Effector memory CD4-positive, alpha-beta T cell (primary cell): Measurements from ENCODE around the gene SNRPA.
"Not testable (repeated sequence)": the region's sequence is repeated elsewhere in the genome, so short reads cannot be mapped to it uniquely, and the experiment has no call there.

Experiments used
- DNase-seq, 3 donors: peaks; one replicate each; pipeline ENCODE4 v3.0.0-alpha.2; 2020
- H3K27ac ChIP-seq: 2 replicates; pipeline ENCODE4 v1.7.0; 2013; ENCODE audit warnings: mild to moderate bottlenecking, low read length, moderate library complexity; ENCODE audit not compliant: insufficient read depth, poor library complexity, severe bottlenecking
- H3K27me3 ChIP-seq: replicated peaks from 2 replicates; pipeline ENCODE4 v1.7.0; 2013; ENCODE audit warnings: mild to moderate bottlenecking, low read length; ENCODE audit not compliant: insufficient read depth, control insufficient read depth, poor library complexity, severe bottlenecking
- H3K36me3 ChIP-seq: 2 replicates; pipeline ENCODE4 v1.7.0; 2013; ENCODE audit warnings: mild to moderate bottlenecking, low read length, moderate library complexity; ENCODE audit not compliant: control insufficient read depth, insufficient read depth
- H3K4me1 ChIP-seq: 2 replicates; pipeline ENCODE4 v1.7.0; 2013; ENCODE audit warnings: low read length, mild to moderate bottlenecking; ENCODE audit not compliant: control insufficient read depth, insufficient read depth, poor library complexity, severe bottlenecking
- H3K4me3 ChIP-seq: 2 replicates; pipeline ENCODE4 v1.7.0; 2013; ENCODE audit warnings: low read length, low read depth, mild to moderate bottlenecking; ENCODE audit not compliant: insufficient read depth, poor library complexity, severe bottlenecking
- H3K9me3 ChIP-seq: 2 replicates; pipeline ENCODE4 v1.7.0; 2013; ENCODE audit warnings: mild to moderate bottlenecking, low read length, moderate library complexity; ENCODE audit not compliant: control insufficient read depth

The SNRPA gene

GRCh38 chr19:40721140-40721486, 29.9 kb upstream of the SNRPA start:
- Histone ChIP-seq H3K4me3 (no peak overlapping the region), H3K4me1 (peaks cover 33% of the 10 kb centered on the region), H3K36me3 (peaks cover 21% of the 10 kb centered on the region), H3K27me3 (no peaks in the 10 kb centered on the region), H3K27ac (no peak overlapping the region), H3K9me3 (no peaks in the 10 kb centered on the region)
- DNase-seq = no peak

- Histone ChIP-seq H3K9me3 (no peaks in the 10 kb centered on the region), H3K27ac (no peak overlapping the region), H3K4me3 (no peak overlapping the region), H3K36me3 (peaks cover 26% of the 10 kb centered on the region), H3K27me3 (no peaks in the 10 kb centered on the region), H3K4me1 (peaks cover 32% of the 10 kb centered on the region)
- no peak for DNase-seq
Observed at GRCh38 chr19:40721936-40722661, 28.9 kb upstream of the SNRPA start.

- Histone ChIP-seq H3K36me3 (peaks cover 26% of the 10 kb centered on the region), H3K9me3 (no peaks in the 10 kb centered on the region), H3K27ac (no peak overlapping the region), H3K4me3 (no peak overlapping the region), H3K27me3 (no peaks in the 10 kb centered on the region), H3K4me1 (peaks cover 16% of the 10 kb centered on the region)
- no peak for DNase-seq
Observed at GRCh38 chr19:40723661-40724254, 27.2 kb upstream of the SNRPA start.

GRCh38 chr19:40724315-40724714, 26.7 kb upstream of the SNRPA start:
- no peak for DNase-seq
- no peaks in the 10 kb centered on the region for H3K9me3 ChIP-seq
- H3K4me3 ChIP-seq = no peak overlapping the region
- H3K27ac ChIP-seq = no peak overlapping the region
- H3K4me1 ChIP-seq = peaks cover 11% of the 10 kb centered on the region
- H3K27me3 ChIP-seq = no peaks in the 10 kb centered on the region
- H3K36me3 ChIP-seq = peaks cover 26% of the 10 kb centered on the region

GRCh38 chr19:40724855-40725254, 26.1 kb upstream of the SNRPA start:
- DNase-seq = no peak
- Histone ChIP-seq H3K27me3 (no peaks in the 10 kb centered on the region), H3K9me3 (no peaks in the 10 kb centered on the region), H3K4me1 (peaks cover 7% of the 10 kb centered on the region), H3K36me3 (peaks cover 30% of the 10 kb centered on the region), H3K27ac (no peak overlapping the region), H3K4me3 (no peak overlapping the region)

GRCh38 chr19:40726279-40726678, 24.7 kb upstream of the SNRPA start:
- H3K36me3 ChIP-seq = peaks cover 39% of the 10 kb centered on the region
- H3K4me3 ChIP-seq = no peak overlapping the region
- no peaks in the 10 kb centered on the region for H3K27me3 ChIP-seq
- peaks cover 7% of the 10 kb centered on the region for H3K4me1 ChIP-seq
- no peak overlapping the region for H3K27ac ChIP-seq
- DNase-seq = no peak
- H3K9me3 ChIP-seq = no peaks in the 10 kb centered on the region

- H3K36me3 ChIP-seq = peaks cover 43% of the 10 kb centered on the region
- H3K27ac ChIP-seq, H3K4me3 ChIP-seq, H3K27me3 ChIP-seq, H3K4me1 ChIP-seq, H3K9me3 ChIP-seq, DNase-seq: not testable (repeated sequence)
Observed at GRCh38 chr19:40730065-40730464, 20.9 kb upstream of the SNRPA start.

GRCh38 chr19:40732304-40732703, 18.7 kb upstream of the SNRPA start:
- peaks cover 41% of the 10 kb centered on the region for H3K36me3 ChIP-seq
- H3K27ac ChIP-seq, H3K4me1 ChIP-seq, H3K9me3 ChIP-seq, DNase-seq, H3K4me3 ChIP-seq, H3K27me3 ChIP-seq: not testable (repeated sequence)

- Histone ChIP-seq H3K4me3 (no peak overlapping the region), H3K36me3 (peaks cover 43% of the 10 kb centered on the region)
Observed at GRCh38 chr19:40733149-40733548, 17.9 kb upstream of the SNRPA start.

GRCh38 chr19:40735013-40735771, 15.8 kb upstream of the SNRPA start:
- no peak for DNase-seq
- Histone ChIP-seq H3K4me3 (no peak overlapping the region), H3K27me3 (no peaks in the 10 kb centered on the region), H3K27ac (no peak overlapping the region), H3K4me1 (no peaks in the 10 kb centered on the region), H3K9me3 (no peaks in the 10 kb centered on the region), H3K36me3 (peaks cover 42% of the 10 kb centered on the region)

More at GRCh38 chr19:40733149-40733548, 17.9 kb upstream of the SNRPA start:
- Histone ChIP-seq H3K4me1 (no peaks in the 10 kb centered on the region), H3K27me3 (no peaks in the 10 kb centered on the region), H3K9me3 (no peaks in the 10 kb centered on the region), H3K27ac (no peak overlapping the region)
- DNase-seq = no peak
